ENCODE results near the gene SLC15A2. TPM values are rescaled to one million over a fixed set of nuclear protein-coding genes. Genes with fewer than 3 reads are reported as not detected.

Gene SLC15A2
- total RNA-seq: 9.4 TPM

GRCh38 chr3:121894301-121894990 is at the start of gene SLC15A2:
Gene SLC15A2, plus strand, starts transcription at chr3:121894401. Its CDS starts 76 bp downstream, at chr3:121894477.

Other genes starting within 250 kb of the SLC15A2 start
- 2.2 TPM for gene HCLS1, start 233.5 kb upstream of the SLC15A2 start, total RNA-seq
- gene GOLGB1, start 144.7 kb upstream of the SLC15A2 start, total RNA-seq: 67.9 TPM
- gene IQCB1, start 59.3 kb upstream of the SLC15A2 start, total RNA-seq: 57.6 TPM
- 7.2 TPM for gene EAF2, start 59.2 kb upstream of the SLC15A2 start, total RNA-seq
- not detected for gene ILDR1, start 127.8 kb downstream of the SLC15A2 start, total RNA-seq
- 0.94 TPM for gene CD86, start 161.0 kb downstream of the SLC15A2 start, total RNA-seq

All from parietal lobe (tissue), 1 donor.